ENCODE results near the gene WNT3. TPM values are rescaled to one million over a fixed set of nuclear protein-coding genes. Genes with fewer than 3 reads are reported as not detected.

Gene WNT3
- total RNA-seq, 4 donors from 2014 or later: 0.49 to 3.5 (median 2.2) TPM

DNA sequence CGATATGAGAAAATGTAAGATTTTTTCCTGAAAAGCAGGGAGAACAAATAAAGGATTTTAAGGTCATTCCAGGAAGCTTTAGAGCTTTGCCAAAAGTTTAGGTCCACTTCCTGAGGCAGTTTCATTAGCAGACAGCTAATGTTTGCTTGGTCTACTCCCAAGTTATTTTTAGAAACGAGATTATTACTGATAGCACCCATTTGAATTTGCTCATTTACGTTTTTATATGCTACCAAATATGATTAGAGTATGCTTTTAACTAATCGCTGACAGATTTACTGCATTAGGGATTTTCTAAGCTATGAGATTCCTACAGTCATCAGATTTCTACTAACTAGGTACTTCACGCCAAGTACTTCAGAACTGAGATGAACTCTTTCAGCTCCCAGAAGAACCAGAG is 98.1 kb downstream of the WNT3 start:
- H3K36me3 ChIP-seq: peaks cover 0 to 32% (median 5%) of the 10 kb centered on the region in 3 donors
- H3K9me3 ChIP-seq: no peaks in the 10 kb centered on the region
- no peak overlapping the region for H3K27ac ChIP-seq
- TF ChIP-seq, protein P1, sequence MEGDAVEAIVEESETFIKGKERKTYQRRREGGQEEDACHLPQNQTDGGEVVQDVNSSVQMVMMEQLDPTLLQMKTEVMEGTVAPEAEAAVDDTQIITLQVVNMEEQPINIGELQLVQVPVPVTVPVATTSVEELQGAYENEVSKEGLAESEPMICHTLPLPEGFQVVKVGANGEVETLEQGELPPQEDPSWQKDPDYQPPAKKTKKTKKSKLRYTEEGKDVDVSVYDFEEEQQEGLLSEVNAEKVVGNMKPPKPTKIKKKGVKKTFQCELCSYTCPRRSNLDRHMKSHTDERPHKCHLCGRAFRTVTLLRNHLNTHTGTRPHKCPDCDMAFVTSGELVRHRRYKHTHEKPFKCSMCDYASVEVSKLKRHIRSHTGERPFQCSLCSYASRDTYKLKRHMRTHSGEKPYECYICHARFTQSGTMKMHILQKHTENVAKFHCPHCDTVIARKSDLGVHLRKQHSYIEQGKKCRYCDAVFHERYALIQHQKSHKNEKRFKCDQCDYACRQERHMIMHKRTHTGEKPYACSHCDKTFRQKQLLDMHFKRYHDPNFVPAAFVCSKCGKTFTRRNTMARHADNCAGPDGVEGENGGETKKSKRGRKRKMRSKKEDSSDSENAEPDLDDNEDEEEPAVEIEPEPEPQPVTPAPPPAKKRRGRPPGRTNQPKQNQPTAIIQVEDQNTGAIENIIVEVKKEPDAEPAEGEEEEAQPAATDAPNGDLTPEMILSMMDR (IDR thresholded peaks at IDR 0.05): no peak
- TF ChIP-seq POLR2A (IDR thresholded peaks at IDR 0.05): no peak
- DNase-seq: no peak
- H3K4me1 ChIP-seq: peaks cover 0 to 20% (median 0%) of the 10 kb centered on the region in 3 donors
- H3K4me3 ChIP-seq: no peak overlapping the region
- intact Hi-C loops (cut with DNase I): no loop called here
- H3K27me3 ChIP-seq: no peaks in the 10 kb centered on the region
- 40 to 68% methylated on average over 5 of the region's 5 CpGs for whole genome bisulfite sequencing, 2 donors

DNA sequence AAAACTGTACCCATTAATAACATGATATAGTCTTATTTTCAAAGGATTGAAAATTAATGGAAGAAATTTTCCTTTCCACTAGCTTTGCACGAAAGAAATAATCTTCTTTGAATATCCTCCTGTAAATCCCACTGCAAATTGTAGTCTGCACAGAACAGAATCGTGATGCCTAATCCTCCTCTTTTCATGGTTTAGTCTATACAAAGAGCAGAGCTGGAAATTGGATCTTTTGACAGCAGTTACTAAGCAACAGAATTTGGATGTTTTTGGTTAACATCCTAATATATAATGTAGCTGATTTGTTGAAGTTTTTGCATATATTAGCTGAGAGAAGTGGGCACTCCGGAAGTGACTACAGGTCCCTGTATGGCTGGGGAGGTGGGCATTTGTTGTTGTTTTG is 98.6 kb downstream of the WNT3 start:
- H3K9me3 ChIP-seq: no peaks in the 10 kb centered on the region
- no peak overlapping the region for H3K27ac ChIP-seq
- TF ChIP-seq, protein P1 (IDR thresholded peaks at IDR 0.05): no peak
- no peak for TF ChIP-seq POLR2A (IDR thresholded peaks at IDR 0.05)
- H3K27me3 ChIP-seq: no peaks in the 10 kb centered on the region
- DNase-seq: no peak
- intact Hi-C loops (cut with DNase I): no loop called here
- no peak overlapping the region for H3K4me3 ChIP-seq
- 51 to 65% methylated on average over 3 of the region's 3 CpGs for WGBS, 2 donors
- peaks cover 0 to 20% (median 0%) of the 10 kb centered on the region in 3 donors for H3K4me1 ChIP-seq
- peaks cover 0 to 34% (median 5%) of the 10 kb centered on the region in 3 donors for H3K36me3 ChIP-seq

DNA sequence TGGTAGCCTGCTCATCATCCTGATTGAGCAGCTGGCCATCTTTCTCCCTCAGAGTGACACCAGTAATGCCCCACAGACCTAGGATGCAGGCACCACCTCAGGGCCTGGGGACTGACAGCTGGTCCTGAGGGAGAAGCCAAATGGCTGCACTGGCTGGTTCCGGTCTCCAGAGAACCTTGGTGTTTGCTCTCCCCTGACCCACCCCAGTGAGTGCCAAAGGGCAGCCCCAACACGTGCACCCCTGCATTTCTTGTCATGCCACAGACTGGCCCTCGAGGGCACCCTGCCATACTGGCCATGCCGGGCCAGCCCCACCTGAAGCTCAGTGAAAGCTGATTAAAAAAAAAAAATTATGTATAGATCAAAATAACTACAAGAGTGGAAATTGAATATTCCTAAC is 100.5 kb downstream of the WNT3 start:
- WGBS, 2 donors: 89 to 93% methylated on average over 1 to 4 of the region's 4 CpGs
- TF ChIP-seq, protein P1 (IDR thresholded peaks at IDR 0.05): no peak
- no peak for TF ChIP-seq POLR2A (IDR thresholded peaks at IDR 0.05)
- Histone ChIP-seq H3K36me3 (peaks cover 0 to 53% (median 5%) of the 10 kb centered on the region in 3 donors), H3K4me3 (no peak overlapping the region), H3K4me1 (peaks cover 0 to 14% (median 0%) of the 10 kb centered on the region in 3 donors), H3K27me3 (no peaks in the 10 kb centered on the region), H3K9me3 (no peaks in the 10 kb centered on the region), H3K27ac (no peak overlapping the region)
- DNase-seq: no peak
- intact Hi-C loops (cut with DNase I): no loop called here

Other genes starting within 250 kb of the WNT3 start
- 10 to 100 TPM in 1 of 4 donors, 1 to 10 TPM in 3; 2.0 to 12.4 (median 6.8) TPM for gene ARL17A, start 239.0 kb downstream of the WNT3 start, total RNA-seq
- 10 to 100 TPM; 20.9 to 30.8 (median 24.5) TPM for gene NSF, start 228.0 kb downstream of the WNT3 start, total RNA-seq
- under 1 TPM in 2 of 4 donors, not detected in 2; 0.19 to 0.26 TPM for gene WNT9B, start 32.9 kb upstream of the WNT3 start, total RNA-seq
- gene GOSR2, start 104.5 kb upstream of the WNT3 start, total RNA-seq: 10 to 100 TPM; 20.3 to 37.8 (median 24.7) TPM
- gene RPRML, start 160.6 kb upstream of the WNT3 start, total RNA-seq: 1 to 10 TPM in 1 of 4 donors, under 1 TPM in 1, not detected in 2; 0.57 to 1.3 TPM

Data from esophagus squamous epithelium (tissue), 5 donors.